GM20000 (cell line): ENCODE measurements around the gene VASN.

Experiments
- DNase-seq: peaks from one replicate; pipeline ENCODE4 v3.0.0; 2012; ENCODE audit warnings: low spot score
- TF ChIP-seq, protein P1 (sequence below): IDR thresholded peaks from 2 replicates; pipeline ENCODE4 v1.5.1; 2012; ENCODE audit warnings: mild to moderate bottlenecking, control low read depth; ENCODE audit errors: extremely low read depth, missing control alignments

Gene VASN

DNA sequence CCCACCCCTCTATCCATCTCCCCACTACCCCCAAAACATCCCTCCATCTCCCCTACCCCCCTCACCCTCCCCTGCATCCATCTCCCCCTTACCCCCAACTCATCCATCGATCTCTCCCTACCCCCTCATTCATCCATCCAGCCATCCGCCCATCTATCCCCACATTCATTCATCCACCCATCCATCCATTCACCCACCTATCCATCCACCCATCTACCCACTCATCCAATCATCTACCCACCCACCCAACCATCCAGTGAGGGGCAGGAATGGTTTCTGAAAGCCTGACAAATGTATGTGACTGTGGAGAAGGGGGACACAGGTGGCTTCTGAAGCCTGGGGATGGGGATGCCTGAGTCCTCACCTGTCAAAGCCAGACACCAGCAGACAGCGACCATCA is 11.7 kb upstream of the VASN start:
- DNase-seq: no peak
- TF ChIP-seq, protein P1, sequence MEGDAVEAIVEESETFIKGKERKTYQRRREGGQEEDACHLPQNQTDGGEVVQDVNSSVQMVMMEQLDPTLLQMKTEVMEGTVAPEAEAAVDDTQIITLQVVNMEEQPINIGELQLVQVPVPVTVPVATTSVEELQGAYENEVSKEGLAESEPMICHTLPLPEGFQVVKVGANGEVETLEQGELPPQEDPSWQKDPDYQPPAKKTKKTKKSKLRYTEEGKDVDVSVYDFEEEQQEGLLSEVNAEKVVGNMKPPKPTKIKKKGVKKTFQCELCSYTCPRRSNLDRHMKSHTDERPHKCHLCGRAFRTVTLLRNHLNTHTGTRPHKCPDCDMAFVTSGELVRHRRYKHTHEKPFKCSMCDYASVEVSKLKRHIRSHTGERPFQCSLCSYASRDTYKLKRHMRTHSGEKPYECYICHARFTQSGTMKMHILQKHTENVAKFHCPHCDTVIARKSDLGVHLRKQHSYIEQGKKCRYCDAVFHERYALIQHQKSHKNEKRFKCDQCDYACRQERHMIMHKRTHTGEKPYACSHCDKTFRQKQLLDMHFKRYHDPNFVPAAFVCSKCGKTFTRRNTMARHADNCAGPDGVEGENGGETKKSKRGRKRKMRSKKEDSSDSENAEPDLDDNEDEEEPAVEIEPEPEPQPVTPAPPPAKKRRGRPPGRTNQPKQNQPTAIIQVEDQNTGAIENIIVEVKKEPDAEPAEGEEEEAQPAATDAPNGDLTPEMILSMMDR: no peak

DNA sequence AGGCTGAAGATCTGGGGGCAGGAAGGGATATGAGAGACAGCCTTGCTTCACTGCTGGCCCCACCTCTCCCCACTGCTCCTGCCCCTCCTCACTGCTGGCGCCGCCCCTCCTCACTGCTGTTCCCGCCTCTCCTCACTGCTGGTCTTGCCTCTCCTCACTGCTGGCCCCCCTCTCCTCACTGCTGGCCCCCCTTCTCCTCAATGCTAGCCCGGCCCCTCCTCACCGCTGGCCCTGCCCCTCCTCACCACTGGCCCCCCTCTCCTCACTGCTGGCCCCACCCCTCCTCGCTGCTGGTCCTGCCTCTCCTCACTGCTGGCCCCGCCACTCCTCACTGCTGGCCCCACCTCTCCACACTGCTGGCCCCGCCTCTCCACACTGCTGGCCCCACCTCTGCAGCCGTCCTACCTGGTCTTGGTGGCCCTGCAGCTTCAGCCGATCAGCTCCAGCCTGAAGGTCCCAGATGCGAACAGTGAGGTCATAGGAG is 11.1 kb upstream of the VASN start:
- TF ChIP-seq, protein P1: no peak
- no peak for DNase-seq

DNA sequence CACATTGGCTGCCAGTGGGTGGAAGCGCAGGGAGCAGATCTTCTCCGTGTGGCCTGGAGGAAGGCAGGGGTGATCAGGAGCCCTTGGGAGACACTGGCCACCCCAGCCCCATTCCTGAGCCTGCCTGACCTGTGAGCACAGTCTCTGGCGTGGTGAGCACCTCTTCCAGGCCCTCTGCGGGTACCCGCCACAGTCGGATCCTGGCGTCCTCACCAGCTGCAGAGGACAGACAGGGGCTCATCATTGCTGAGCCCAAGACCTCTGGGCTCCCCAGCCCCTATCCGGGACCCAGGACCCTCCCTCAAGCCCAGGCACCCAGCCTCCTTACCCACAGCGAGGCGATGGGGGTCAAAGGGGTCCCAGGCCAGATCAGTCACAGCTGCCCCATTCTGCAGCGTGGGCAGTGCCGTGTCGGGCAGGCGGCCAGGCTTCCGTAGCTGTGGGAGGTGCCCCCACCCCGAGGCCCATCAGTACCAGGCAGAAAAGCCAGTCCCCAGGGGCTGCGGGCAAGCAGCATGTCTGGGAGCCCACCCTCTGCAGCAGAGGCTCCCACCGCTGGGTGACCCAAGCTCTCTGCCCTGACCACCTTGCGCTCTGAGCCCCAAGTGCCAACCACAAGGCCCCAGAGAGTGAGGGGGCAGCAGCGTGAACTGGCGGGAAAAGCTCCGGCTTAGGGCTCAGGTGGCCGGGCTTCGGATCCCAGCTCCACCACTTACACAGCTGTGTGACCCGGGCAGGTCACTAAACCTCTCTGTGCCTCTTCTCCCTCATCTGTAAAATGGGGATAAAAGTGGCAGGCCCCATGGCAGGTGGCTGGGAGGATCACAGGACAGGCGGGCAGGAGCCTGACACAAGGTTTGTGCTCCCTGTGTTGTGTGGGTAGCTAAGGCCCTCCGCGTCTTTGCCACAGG is 10.4 kb upstream of the VASN start:
- TF ChIP-seq, protein P1: no peak
- DNase-seq: no peak

DNA sequence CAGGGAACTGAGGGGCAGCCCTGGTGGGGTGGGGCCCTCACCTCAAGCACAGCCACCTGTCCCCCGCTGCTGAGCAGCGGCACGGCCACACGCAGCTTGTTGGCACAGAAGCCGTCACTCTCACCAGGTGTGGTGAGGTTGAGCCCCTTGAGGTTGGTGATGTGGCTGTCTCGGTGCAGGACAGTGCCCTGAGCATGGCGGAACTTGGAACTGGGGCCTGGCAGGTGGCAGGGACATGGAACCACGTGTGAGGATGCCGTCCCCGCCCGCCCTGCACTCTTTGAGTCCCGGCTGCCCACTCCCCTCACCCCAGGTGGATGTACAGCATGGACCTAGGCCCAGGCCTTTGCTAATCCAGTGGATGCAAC is 9.7 kb upstream of the VASN start:
- TF ChIP-seq, protein P1: no peak
- no peak for DNase-seq

- no peak for DNase-seq
- TF ChIP-seq, protein P1: no peak
Measured at GRCh38 chr16:4362476-4363135, 9.0 kb upstream of the VASN start.

DNA sequence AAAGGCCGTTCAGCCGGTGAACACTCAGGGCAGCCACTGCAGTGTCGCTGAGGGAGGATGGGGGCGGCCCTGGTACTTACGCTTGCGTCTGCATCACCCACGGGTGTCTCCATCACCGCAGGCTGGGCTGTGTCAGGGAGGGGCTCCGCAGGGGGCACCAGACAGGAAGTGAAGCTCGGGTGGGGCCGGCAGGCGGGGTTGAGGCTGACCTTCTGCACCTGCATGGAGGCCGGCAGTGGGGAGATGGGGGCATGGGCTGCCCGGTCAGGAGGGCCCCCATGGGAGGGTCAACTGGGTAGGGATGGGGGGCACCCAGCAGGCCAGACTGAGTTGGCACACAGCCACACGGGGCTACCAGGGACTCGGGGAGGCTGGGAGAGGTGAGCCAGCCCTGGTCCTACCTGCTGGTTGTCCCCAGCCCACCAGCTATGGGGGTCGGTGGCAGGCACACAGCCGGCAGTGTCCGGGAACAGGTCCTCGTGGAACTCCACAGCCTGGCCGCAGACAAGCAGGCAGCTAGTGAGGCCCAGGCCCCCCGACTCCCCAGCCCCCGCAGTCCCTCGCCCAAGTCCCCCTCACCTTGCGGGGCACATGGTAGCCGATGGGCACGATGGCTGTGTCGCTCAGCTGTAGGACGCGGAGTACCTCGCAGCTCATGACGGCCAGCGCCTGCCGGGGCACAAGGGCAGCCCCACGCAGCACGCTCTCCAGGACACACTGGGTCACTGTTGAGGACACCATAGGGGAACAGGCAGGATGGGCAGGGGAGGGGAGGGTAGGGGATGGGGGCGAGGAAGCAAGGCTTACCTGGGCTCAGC is 7.2 kb upstream of the VASN start:
- TF ChIP-seq, protein P1: no peak
- no peak for DNase-seq
